WERI-Rb-1 (cell line): Measurements from ENCODE around the gene MYOM3.
A peak's percentile ranks its signal among the peaks of the same experiment; 100 is the strongest.

Source experiments
- DNase-seq: peaks from one replicate; pipeline ENCODE4 v3.0.0-alpha.2; 2020
- H3K27ac ChIP-seq: fragments of 250-450 bp; sonication (Bioruptor Pico); 2 replicates; pipeline ENCODE4 v1.5.1; 2020; ENCODE audit warnings: mild to moderate bottlenecking, moderate library complexity
- H3K27me3 ChIP-seq: fragments of 250-450 bp; sonication (Bioruptor Pico); 2 replicates; pipeline ENCODE4 v1.5.1; 2021; ENCODE audit warnings: mild to moderate bottlenecking, low read depth, moderate library complexity; ENCODE audit not compliant: insufficient read depth, severe bottlenecking
- H3K36me3 ChIP-seq: fragments of 250-450 bp; sonication (Bioruptor Pico); 2 replicates; pipeline ENCODE4 v1.5.1; 2020; ENCODE audit warnings: mild to moderate bottlenecking, moderate library complexity
- H3K4me3 ChIP-seq: 2 replicates; pipeline ENCODE4 v1.5.1; 2011; ENCODE audit warnings: low read depth, mild to moderate bottlenecking, control low read depth, low read length
- H3K9me3 ChIP-seq: fragments of 250-450 bp; sonication (Bioruptor Pico); 2 replicates; pipeline ENCODE4 v1.5.1; 2021; ENCODE audit warnings: mild to moderate bottlenecking, moderate library complexity; ENCODE audit not compliant: severe bottlenecking
- TF ChIP-seq, protein P1 (sequence below): IDR thresholded peaks from 2 replicates; pipeline ENCODE4 v1.5.1; 2011; ENCODE audit warnings: low read depth, mild to moderate bottlenecking, control low read depth, inconsistent platforms, low read length

The MYOM3 gene

DNA sequence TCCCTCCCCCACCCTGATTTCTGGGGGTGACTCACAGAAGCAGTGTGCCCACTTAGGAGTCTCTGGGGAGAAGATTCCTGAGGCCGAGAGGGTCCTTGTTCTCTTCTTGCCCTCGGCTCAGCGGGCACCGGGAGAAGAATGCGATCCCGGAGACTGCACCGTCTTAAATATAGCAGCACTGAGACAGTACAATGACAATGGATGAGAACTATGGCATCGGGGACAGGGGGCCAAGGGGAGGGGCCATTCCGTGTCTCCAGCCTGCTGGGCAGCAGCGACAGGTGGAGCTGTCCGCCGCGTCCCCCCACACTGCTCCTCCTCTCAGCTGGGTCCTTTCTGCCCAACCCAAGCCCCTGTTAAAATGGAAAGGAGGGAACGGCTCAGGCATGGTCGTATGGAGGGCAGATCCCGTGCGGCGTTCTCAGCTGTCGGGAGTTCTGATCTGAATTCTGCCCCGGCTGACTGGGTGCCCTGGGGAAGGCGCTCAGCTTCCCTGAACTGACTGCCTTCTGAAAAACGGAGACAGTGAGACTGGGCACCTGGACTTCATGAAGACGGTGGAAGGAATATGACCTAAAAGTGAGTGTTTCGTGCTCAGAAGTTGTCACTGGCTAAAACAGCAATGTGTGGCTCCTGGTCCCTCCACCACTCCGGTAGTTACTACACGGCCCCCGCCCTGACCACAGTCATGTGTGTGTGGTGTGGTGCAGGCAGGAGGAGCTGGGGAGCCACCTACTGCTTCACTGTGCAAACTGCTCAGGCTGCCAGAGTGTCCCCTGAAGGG is at the start of gene MYOM3:
TSS of gene MYOM3 (minus strand) at position 140 of the 784 bp plus-strand sequence. CDS start 3,499 bp downstream, outside the sequence.
- TF ChIP-seq, protein P1, sequence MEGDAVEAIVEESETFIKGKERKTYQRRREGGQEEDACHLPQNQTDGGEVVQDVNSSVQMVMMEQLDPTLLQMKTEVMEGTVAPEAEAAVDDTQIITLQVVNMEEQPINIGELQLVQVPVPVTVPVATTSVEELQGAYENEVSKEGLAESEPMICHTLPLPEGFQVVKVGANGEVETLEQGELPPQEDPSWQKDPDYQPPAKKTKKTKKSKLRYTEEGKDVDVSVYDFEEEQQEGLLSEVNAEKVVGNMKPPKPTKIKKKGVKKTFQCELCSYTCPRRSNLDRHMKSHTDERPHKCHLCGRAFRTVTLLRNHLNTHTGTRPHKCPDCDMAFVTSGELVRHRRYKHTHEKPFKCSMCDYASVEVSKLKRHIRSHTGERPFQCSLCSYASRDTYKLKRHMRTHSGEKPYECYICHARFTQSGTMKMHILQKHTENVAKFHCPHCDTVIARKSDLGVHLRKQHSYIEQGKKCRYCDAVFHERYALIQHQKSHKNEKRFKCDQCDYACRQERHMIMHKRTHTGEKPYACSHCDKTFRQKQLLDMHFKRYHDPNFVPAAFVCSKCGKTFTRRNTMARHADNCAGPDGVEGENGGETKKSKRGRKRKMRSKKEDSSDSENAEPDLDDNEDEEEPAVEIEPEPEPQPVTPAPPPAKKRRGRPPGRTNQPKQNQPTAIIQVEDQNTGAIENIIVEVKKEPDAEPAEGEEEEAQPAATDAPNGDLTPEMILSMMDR: peak; percentile 89
- Histone ChIP-seq H3K27ac (no peak within 1 kb of the TSS), H3K36me3 (no peaks in the 10 kb centered on the region), H3K4me3 (peak within 1 kb of the TSS; percentile 49), H3K9me3 (no peaks in the 10 kb centered on the region), H3K27me3 (no peaks in the 10 kb centered on the region)
- DNase-seq: peak; percentile 85

DNA sequence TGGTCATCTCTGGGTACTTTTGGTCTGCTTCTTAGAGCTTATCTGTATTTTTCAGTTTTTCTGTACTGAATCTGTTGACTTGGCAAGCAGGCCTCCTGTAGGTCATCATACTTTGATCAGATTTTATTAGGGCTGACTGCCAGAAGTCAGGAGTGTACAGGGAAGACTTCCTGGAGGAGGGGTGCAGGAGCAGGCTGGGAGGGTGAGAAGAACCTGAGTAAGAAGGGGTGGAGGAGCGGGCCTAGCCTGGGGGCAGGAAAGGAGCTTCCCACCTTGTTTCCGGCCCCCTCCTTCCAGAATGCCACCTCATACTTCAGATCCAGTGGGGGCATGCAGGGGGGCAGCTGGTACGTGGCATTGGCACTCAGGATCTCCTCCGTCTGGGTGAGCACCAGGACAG is 49.3 kb upstream of the MYOM3 start:
- H3K27me3 ChIP-seq: no peaks in the 10 kb centered on the region
- no peak overlapping the region for H3K27ac ChIP-seq
- H3K9me3 ChIP-seq: no peaks in the 10 kb centered on the region
- peaks cover 26% of the 10 kb centered on the region for H3K36me3 ChIP-seq
- DNase-seq: no peak
- H3K4me3 ChIP-seq: no peak overlapping the region
- TF ChIP-seq, protein P1: no peak

DNA sequence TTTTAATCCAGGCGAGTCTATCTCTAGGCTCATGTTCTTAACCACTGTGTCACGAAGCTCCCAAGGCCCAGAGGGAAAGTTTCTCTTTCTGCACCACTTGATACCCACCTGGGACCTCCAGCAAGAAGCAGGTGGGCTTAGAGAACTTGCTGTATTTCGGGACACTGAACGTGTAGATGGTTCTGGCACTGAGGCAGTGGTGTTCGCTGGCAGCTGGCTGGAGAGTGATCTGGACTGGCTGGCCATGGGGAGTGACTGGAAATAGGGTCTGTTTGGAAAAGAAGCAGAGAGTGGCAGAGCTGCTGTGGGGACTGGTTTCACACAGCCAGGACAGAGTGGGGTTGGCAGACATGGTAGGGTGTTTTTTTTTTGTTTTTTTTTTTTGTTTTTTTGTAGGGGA is 47.4 kb upstream of the MYOM3 start:
- Histone ChIP-seq H3K4me3 (no peak overlapping the region), H3K36me3 (peaks cover 22% of the 10 kb centered on the region), H3K27ac (no peak overlapping the region), H3K27me3 (no peaks in the 10 kb centered on the region), H3K9me3 (no peaks in the 10 kb centered on the region)
- DNase-seq: no peak
- TF ChIP-seq, protein P1: no peak

DNA sequence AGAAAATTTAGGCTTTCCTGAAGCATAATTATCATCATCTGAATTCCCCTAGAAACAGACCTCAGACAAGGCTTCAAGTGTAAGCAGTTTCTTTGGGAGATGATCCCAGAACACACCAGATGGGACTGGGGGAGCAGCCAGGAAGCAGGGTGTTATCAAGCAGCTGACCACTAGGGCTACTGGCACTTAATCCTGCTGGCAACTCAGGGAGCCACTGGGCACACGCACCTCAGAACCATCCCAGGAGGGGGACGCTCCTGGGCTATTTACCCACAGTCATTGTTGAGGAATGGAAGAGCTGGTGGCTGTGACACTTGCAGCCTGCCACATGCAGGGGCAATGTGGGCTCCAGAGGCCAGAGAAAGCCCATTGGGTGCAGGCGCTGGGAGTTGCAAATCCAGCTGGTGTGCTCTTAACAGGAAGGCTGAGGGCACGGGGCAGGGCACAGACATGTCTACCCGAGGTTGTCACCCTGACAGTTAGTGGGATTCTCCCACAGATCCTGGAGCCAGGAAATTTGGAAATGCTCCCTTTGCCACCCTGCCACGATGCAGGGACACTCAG is 46.1 kb upstream of the MYOM3 start:
- Histone ChIP-seq H3K27ac (no peak overlapping the region), H3K9me3 (no peaks in the 10 kb centered on the region), H3K27me3 (no peaks in the 10 kb centered on the region), H3K36me3 (peaks cover 22% of the 10 kb centered on the region), H3K4me3 (no peak overlapping the region)
- TF ChIP-seq, protein P1: peak; percentile 74
- DNase-seq: peak; percentile 62

DNA sequence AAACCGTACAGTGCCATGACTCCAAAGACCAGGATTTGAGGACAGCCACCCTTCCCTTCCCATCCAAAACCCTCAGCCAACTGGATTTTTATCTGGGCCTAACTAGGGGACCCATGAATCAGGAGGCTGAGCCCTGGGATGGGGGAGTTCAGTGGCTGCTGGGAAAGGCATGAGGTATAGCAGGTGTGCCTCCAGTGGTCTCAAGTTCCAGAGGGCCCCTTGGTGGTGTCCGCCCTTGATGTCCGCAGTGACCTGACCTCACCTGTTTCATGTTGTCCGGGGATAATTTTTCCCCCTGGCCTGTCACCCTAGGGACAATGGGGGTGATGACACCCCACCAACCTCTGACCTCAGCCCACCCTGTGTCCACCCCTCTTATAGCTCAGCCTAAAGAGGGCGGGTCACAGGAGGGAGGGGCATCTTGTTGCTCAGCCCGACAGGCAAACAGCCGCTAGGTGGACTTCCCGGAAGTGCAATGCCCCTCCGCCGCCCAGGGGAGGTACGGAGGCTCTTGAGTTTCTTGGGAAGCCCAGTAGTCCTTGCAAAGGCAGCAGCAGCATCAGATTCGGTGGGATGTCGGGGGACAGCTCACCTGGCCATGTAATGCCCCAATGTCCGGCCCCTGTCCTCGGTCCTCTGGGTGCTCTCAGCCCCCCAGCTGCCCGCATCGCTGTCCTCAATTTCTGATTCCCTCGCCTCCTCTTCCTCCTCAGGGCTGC is 44.8 kb upstream of the MYOM3 start:
- Histone ChIP-seq H3K27me3 (no peaks in the 10 kb centered on the region), H3K4me3 (no peak overlapping the region), H3K9me3 (no peaks in the 10 kb centered on the region), H3K27ac (no peak overlapping the region), H3K36me3 (peaks cover 22% of the 10 kb centered on the region)
- TF ChIP-seq, protein P1: no peak
- no peak for DNase-seq
